IMR-90 (cell line): ENCODE results near the gene LAMB2. TPM values are rescaled to one million over a fixed set of nuclear protein-coding genes. Genes with fewer than 3 reads are reported as not detected.
A peak's percentile ranks its signal among the peaks of the same experiment; 100 is the strongest.

Experiments
- ATAC-seq: fragments of 200-7000 bp; cut with Tn5 transposase; 2 replicates; pipeline ENCODE4 v1.9.1; 2020; ENCODE audit warnings: low read depth, mild to moderate bottlenecking, moderate library complexity
- BruUV-seq: library from RNA; stranded (reverse); fragments of 400-500 nt; replicated peaks from 2 replicates; lab custom pipeline; 2021; lab: Mats Ljungman, UMichigan
- CTCF ChIA-PET: fragments of 300-600 bp; formaldehyde crosslinking; extraction: SDS; loops from one replicate; lab custom pipeline; 2021; ENCODE audit warnings: antibody characterized with exemption; lab: Yijun Ruan, JAX
- POLR2A ChIA-PET: fragments of 300-600 bp; sonication (Branson Sonifier 250); formaldehyde crosslinking; loops from one replicate; lab custom pipeline; 2022; ENCODE audit warnings: antibody characterized with exemption; ENCODE audit not compliant: unreplicated experiment; lab: Charles Lee
- DNase-seq: peaks from one replicate; pipeline ENCODE4 v3.0.0; 2013
- H2AFZ ChIP-seq: replicated peaks from 2 replicates; pipeline ENCODE3; 2013; ENCODE audit warnings: low read length, mild to moderate bottlenecking; ENCODE audit not compliant: poor library complexity
- H2AK5ac ChIP-seq: 2 replicates; pipeline ENCODE4 v1.6.1; 2013; ENCODE audit warnings: low read depth, low read length, inconsistent platforms
- H2AK9ac ChIP-seq: replicated peaks from 2 replicates; pipeline ENCODE3; 2013; ENCODE audit warnings: mild to moderate bottlenecking, low read depth, low read length, moderate library complexity; ENCODE audit not compliant: poor library complexity
- H2BK120ac ChIP-seq: 2 replicates; pipeline ENCODE4 v1.6.1; 2013; ENCODE audit warnings: low read depth, low read length, inconsistent platforms
- H2BK15ac ChIP-seq: 3 replicates; pipeline ENCODE4 v1.6.1; 2013; ENCODE audit warnings: low read depth, low read length, inconsistent platforms
- H2BK20ac ChIP-seq: 2 replicates; pipeline ENCODE4 v1.6.1; 2013; ENCODE audit warnings: low read depth, mild to moderate bottlenecking, inconsistent platforms, low read length, moderate library complexity
- H2BK5ac ChIP-seq: 2 replicates; pipeline ENCODE4 v1.6.1; 2013; ENCODE audit warnings: mild to moderate bottlenecking, low read depth, low read length, inconsistent platforms; ENCODE audit not compliant: poor library complexity, severe bottlenecking
- H3K14ac ChIP-seq: replicated peaks from 2 replicates; pipeline ENCODE4 v1.6.1; 2013; ENCODE audit warnings: low read depth, low read length, inconsistent platforms
- H3K18ac ChIP-seq: 2 replicates; pipeline ENCODE4 v1.6.1; 2013; ENCODE audit warnings: low read depth, low read length, control low read depth
- H3K23ac ChIP-seq: 2 replicates; pipeline ENCODE4 v1.6.1; 2013; ENCODE audit warnings: low read depth, low read length, inconsistent platforms
- H3K27ac ChIP-seq: 2 replicates; pipeline ENCODE4 v1.5.1; 2013; ENCODE audit warnings: mild to moderate bottlenecking, control low read depth, low read length; ENCODE audit not compliant: insufficient read depth
- H3K27me3 ChIP-seq: 2 replicates; pipeline ENCODE4 v1.6.1; 2013; ENCODE audit warnings: low read length; ENCODE audit not compliant: control insufficient read depth, insufficient read depth
- H3K36me3 ChIP-seq: 2 replicates; pipeline ENCODE4 v1.6.1; 2013; ENCODE audit warnings: low read length, mixed read lengths; ENCODE audit not compliant: control insufficient read depth, insufficient read depth
- H3K4ac ChIP-seq: 2 replicates; pipeline ENCODE4 v1.6.1; 2013; ENCODE audit warnings: low read depth, low read length, inconsistent platforms
- H3K4me1 ChIP-seq: 2 replicates; pipeline ENCODE4 v1.6.1; 2013; ENCODE audit warnings: low read length, mixed read lengths; ENCODE audit not compliant: control insufficient read depth, insufficient read depth
- H3K4me2 ChIP-seq: 2 replicates; pipeline ENCODE4 v1.6.1; 2013; ENCODE audit warnings: low read depth, mild to moderate bottlenecking, control low read depth, low read length, moderate library complexity
- H3K4me3 ChIP-seq: 2 replicates; pipeline ENCODE4 v1.5.1; 2013; ENCODE audit warnings: low read depth, mild to moderate bottlenecking, control low read depth, low read length, moderate library complexity; ENCODE audit not compliant: insufficient read depth
- H3K56ac ChIP-seq: 2 replicates; pipeline ENCODE4 v1.6.1; 2013; ENCODE audit warnings: low read length, inconsistent platforms; ENCODE audit not compliant: insufficient read depth; ENCODE audit errors: extremely low read depth
- H3K79me1 ChIP-seq, 2 experiments: 2 replicates each; pipeline ENCODE4 v1.6.1; 2013; ENCODE audit warnings: low read length in 2 of 2, inconsistent platforms in 1 of 2, low read depth in 1 of 2
- H3K9ac ChIP-seq: 2 replicates; pipeline ENCODE4 v1.6.1; 2013; ENCODE audit warnings: low read depth, low read length, control low read depth
- H3K9me1 ChIP-seq: 2 replicates; pipeline ENCODE4 v1.6.1; 2013; ENCODE audit warnings: low read length, inconsistent platforms; ENCODE audit not compliant: insufficient read depth
- H3K9me3 ChIP-seq: 2 replicates; pipeline ENCODE4 v1.6.1; 2013; ENCODE audit warnings: low read length; ENCODE audit not compliant: control insufficient read depth, insufficient read depth
- H4K20me1 ChIP-seq: 2 replicates; pipeline ENCODE4 v1.6.1; 2013; ENCODE audit warnings: low read length, inconsistent platforms; ENCODE audit not compliant: insufficient read depth
- H4K5ac ChIP-seq: 2 replicates; pipeline ENCODE4 v1.6.1; 2013; ENCODE audit warnings: mild to moderate bottlenecking, low read depth, low read length, control low read depth
- H4K8ac ChIP-seq, 2 experiments: 2 replicates each; pipeline ENCODE4 v1.6.1; 2013; ENCODE audit warnings: low read depth in 2 of 2, low read length in 2 of 2, control low read depth in 1 of 2, inconsistent platforms in 1 of 2
- H4K91ac ChIP-seq: 2 replicates; pipeline ENCODE4 v1.6.1; 2013; ENCODE audit warnings: low read depth, low read length, inconsistent platforms; ENCODE audit not compliant: insufficient read depth
- CEBPB ChIP-seq: IDR thresholded peaks from 2 replicates; pipeline ENCODE4 v1.6.1; 2012; ENCODE audit warnings: low read depth, low read length, improper control_type of control experiment
- CHD1 ChIP-seq: IDR thresholded peaks from 2 replicates; pipeline ENCODE4 v1.6.1; 2012; ENCODE audit warnings: low read depth, low read length, improper control_type of control experiment
- FOS ChIP-seq: fragments of 150-350 bp; IDR thresholded peaks from 2 replicates; pipeline ENCODE4 v1.6.1; 2016; ENCODE audit warnings: low read depth, low read length
- MAFK ChIP-seq: IDR thresholded peaks from 2 replicates; pipeline ENCODE4 v1.6.1; 2012; ENCODE audit warnings: low read depth, low read length, improper control_type of control experiment
- MAZ ChIP-seq: IDR thresholded peaks from 2 replicates; pipeline ENCODE4 v1.6.1; 2012; ENCODE audit warnings: low read depth, mild to moderate bottlenecking, low read length, improper control_type of control experiment, moderate library complexity, borderline replicate concordance
- POLR2A ChIP-seq: IDR thresholded peaks from 2 replicates; pipeline ENCODE4 v1.6.1; 2012; ENCODE audit warnings: mild to moderate bottlenecking, low read depth, low read length
- RCOR1 ChIP-seq: IDR thresholded peaks from 2 replicates; pipeline ENCODE4 v1.6.1; 2012; ENCODE audit warnings: mild to moderate bottlenecking, low read length, improper control_type of control experiment; ENCODE audit not compliant: insufficient replicate concordance
- USF2 ChIP-seq: fragments of 150-350 bp; IDR thresholded peaks from 2 replicates; pipeline ENCODE4 v1.6.1; 2017; ENCODE audit warnings: mild to moderate bottlenecking, antibody characterized with exemption, low read length, low read depth
- WGBS, 2 experiments: methylation state at CpG; one replicate each; pipeline versions ENCODE4 v1.1.5 to v1.1.7; 2013; ENCODE audit warnings: missing lambda C conversion rate in 2 of 2; ENCODE audit not compliant: insufficient read length in 1 of 2; ENCODE audit errors: extremely low coverage in 2 of 2; 5-methylcytosine and 5-hydroxymethylcytosine counted together
- dilution Hi-C: fragments of 300-500 bp; cut with HindIII; formaldehyde crosslinking; loops from one replicate; pipeline ENCODE4 v1.14.3; 2018; ENCODE audit warnings: low sequenced_read_pairs; ENCODE audit not compliant: unreplicated experiment
- in situ Hi-C: fragments of 300-500 bp; cut with MboI; formaldehyde crosslinking; loops from 3 replicates; pipeline ENCODE4 v1.14.3; 2019; ENCODE audit warnings: low sequenced_read_pairs, inconsistent platforms, mixed read lengths
- intact Hi-C: fragments of 100-400 bp; cut with micrococcal nuclease; formaldehyde crosslinking; loops from 2 replicates; pipeline ENCODE4 v1.10.0; 2022
- polyA plus RNA-seq, 3 experiments: library from polyadenylated mRNA; depleted of rRNA; stranded (reverse); fragments of >200 nt; gene quantifications; 2 replicates each; pipeline ENCODE4 v1.2.3, GENCODE V29; 2012; ENCODE audit warnings: low replicate concordance in 1 of 3
- total RNA-seq: library from RNA; depleted of rRNA; stranded (reverse); fragments of >200 nt; gene quantifications from 2 replicates; pipeline ENCODE4 v1.2.3, GENCODE V29; 2012

The LAMB2 gene
- total and polyA plus RNA-seq, 2 of the 4 experiments (the other 2 are of a cell fraction), result 213 to 570 TPM

GRCh38 chr3:49092938-49093852, 39.7 kb downstream of the LAMB2 start:
- Histone ChIP-seq H4K91ac (peak overlapping the region; percentile 77), H3K4me2 (peak overlapping the region; percentile 93), H3K4ac (peak overlapping the region; percentile 92), H3K4me1 (peaks cover 2% of the 10 kb centered on the region; the same call in 1 of the 2 replicates), H2AK9ac (peak overlapping the region; percentile 94), H4K5ac (peak overlapping the region; percentile 72), H3K9me1 (no peaks in the 10 kb centered on the region), H3K14ac (peak overlapping the region; percentile 95), H3K27ac (peak overlapping the region; percentile 82), H3K18ac (peak overlapping the region; percentile 33), H3K9me3 (no peaks in the 10 kb centered on the region), H2AK5ac (peak overlapping the region; percentile 80), H3K36me3 (peaks cover 16% of the 10 kb centered on the region), H2AFZ (peak overlapping the region; percentile 95), H3K4me3 (peak overlapping the region; percentile 85), H4K20me1 (peaks cover 33% of the 10 kb centered on the region), H4K8ac (peak overlapping the region; percentile 83 to 88), H3K79me1 (peaks cover 0 to 33% of the 10 kb centered on the region in 2 experiments; a peak in 2 of 4 replicates), H2BK20ac (no peak overlapping the region), H3K23ac (peak overlapping the region; percentile 94), H3K9ac (peak overlapping the region; percentile 97), H2BK15ac (no peak overlapping the region), H2BK5ac (peak overlapping the region; percentile 79), H3K27me3 (no peaks in the 10 kb centered on the region), H3K56ac (peak overlapping the region; percentile 77), H2BK120ac (peak overlapping the region; percentile 30; the same call in 1 of the 2 replicates)
- POLR2A ChIA-PET, result interaction anchor here (0.6 to 3.1 kb wide), 3 partner anchors 13 to 71 kb away, joined by 3 to 25 read pairs (median 4); partner anchors contain the start of gene NDUFAF3
- no TSS peak for BruUV-seq
- peak; percentile 38 for ATAC-seq
- DNase-seq, result peak; percentile 89
- CTCF ChIA-PET, result interaction anchor here (1.4 to 1.9 kb wide), 5 partner anchors 11 to 105 kb away, joined by 4 to 17 read pairs (median 5); partner anchors contain the start of genes KLHDC8B, P4HTM, QARS1 and WDR6
- peak; percentile 11; the same call in 1 of the 2 replicates for TF ChIP-seq CEBPB
- TF ChIP-seq USF2, result 0 out of 2 replicates have a peak, but pooled peaks have one; percentile 17
- TF ChIP-seq RCOR1, result no peak
- no peak for TF ChIP-seq FOS
- TF ChIP-seq MAZ, result peak; percentile 72; the same call in 1 of the 2 replicates
- peak; percentile 80 for TF ChIP-seq POLR2A
- peak; percentile 83; the same call in 1 of the 2 replicates for TF ChIP-seq CHD1
- TF ChIP-seq MAFK, result 0 out of 2 replicates have a peak, but pooled peaks have one; percentile 11
- 0% methylated on average over 5 of the region's 86 CpGs; no CpG with 5 or more reads in 1 of the 2 experiments for WGBS, 2 experiments
- intact Hi-C loops, result loop anchor here (5.0 kb wide), 3 partner anchors 51 to 246 kb away; partner anchors contain the start of genes NDUFAF3 and PRKAR2A
- dilution Hi-C loops, result no loop called here
- in situ Hi-C loops, result no loop called here
